OCI-LY7 (cell line): ENCODE results near the gene SPINK4.

ENCODE experiments used
- EZH2phosphoT487 ChIP-seq: fragments of 200-600 bp; sonication (generic); IDR thresholded peaks from 2 replicates; pipeline ENCODE4 v1.6.1; 2018; ENCODE audit warnings: low read depth, borderline replicate concordance, mild to moderate bottlenecking, mixed run types, antibody characterized with exemption, low read length, moderate library complexity, mixed read lengths
- TF ChIP-seq, protein P1 (sequence below): fragments of 200-600 bp; sonication (generic); conservative IDR thresholded peaks from 2 replicates; pipeline ENCODE4 v1.5.1; 2014; ENCODE audit warnings: mild to moderate bottlenecking, antibody characterized with exemption, low read length, moderate library complexity, mixed read lengths

DNA sequence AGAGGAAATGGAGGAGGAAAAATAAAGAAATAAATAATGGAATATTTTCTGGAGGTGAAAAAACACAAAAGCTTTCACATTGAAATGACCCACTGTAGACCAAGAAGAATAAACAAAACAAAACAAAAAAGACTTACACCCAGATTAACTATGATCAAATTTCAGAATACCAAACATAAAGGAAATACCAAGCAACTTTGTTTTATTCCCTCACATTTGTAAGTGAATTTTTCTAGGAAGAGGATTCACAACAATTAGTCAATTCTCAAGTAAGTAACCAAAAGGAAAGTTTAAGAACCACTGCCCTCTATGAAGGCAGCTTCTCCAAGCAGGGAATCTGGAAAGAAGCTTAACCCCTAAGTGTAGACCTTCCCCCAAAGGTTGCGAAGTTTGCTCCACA lies 43.2 kb upstream of the SPINK4 start:
- TF ChIP-seq, protein P1, sequence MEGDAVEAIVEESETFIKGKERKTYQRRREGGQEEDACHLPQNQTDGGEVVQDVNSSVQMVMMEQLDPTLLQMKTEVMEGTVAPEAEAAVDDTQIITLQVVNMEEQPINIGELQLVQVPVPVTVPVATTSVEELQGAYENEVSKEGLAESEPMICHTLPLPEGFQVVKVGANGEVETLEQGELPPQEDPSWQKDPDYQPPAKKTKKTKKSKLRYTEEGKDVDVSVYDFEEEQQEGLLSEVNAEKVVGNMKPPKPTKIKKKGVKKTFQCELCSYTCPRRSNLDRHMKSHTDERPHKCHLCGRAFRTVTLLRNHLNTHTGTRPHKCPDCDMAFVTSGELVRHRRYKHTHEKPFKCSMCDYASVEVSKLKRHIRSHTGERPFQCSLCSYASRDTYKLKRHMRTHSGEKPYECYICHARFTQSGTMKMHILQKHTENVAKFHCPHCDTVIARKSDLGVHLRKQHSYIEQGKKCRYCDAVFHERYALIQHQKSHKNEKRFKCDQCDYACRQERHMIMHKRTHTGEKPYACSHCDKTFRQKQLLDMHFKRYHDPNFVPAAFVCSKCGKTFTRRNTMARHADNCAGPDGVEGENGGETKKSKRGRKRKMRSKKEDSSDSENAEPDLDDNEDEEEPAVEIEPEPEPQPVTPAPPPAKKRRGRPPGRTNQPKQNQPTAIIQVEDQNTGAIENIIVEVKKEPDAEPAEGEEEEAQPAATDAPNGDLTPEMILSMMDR = no peak
- TF ChIP-seq EZH2phosphoT487 = no peak
